ENCODE measurements around the gene LY6G6F.
"Not testable (repeated sequence)": the region's sequence is repeated elsewhere in the genome, so short reads cannot be mapped to it uniquely, and the experiment has no call there.

LY6G6F gene

DNA sequence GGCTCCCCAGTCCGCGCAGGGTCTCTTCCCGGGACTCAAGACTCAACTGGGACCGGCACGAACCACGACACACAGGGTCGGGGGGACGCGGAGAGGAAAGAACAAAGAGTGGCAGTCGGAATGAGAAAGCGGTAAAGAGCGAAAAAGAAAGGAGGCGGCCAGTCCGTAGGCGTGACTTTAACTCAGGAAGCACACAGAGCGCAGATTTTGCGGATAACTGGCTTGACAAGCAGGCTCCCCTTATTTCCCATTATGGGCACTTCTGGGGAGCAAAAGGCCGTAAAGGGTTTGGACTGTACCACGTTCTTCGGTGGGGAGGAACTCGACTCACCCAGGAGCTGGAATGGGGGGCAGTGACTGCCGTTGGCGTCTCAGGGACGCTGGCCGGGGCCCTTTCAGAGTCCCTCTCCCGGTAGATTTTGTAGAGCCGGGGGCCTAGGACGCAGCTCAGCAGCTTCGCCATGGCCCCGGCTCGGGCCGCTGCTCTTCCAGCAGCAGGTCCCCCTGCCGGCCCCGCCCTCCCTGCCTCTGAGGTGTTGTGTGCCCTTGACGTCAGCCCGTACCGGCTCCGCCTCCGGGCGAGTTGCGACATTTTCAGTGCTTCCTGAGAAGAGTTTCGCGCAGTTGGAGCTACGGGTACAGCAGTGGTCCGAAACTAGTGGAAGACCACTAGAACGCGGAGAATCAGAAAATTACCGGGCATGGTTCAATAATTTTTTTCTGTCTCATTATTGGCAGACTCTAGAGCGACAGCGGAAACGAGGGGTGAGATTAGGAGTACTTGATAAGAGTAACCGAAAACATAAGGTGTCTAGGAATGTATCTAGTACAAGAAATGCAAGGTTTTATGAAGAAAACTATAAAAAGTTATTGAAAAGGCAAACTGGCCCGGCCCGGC, 3.6 kb upstream of the LY6G6F start, which contains the start of gene ABHD16A:
ABHD16A (minus strand) TSS at position 506 of the 898 bp plus-strand sequence; CDS start at position 463, 43 bp downstream.
- peak; percentile 97 for DNase-seq (ENCODE audit: low spot score)

DNA sequence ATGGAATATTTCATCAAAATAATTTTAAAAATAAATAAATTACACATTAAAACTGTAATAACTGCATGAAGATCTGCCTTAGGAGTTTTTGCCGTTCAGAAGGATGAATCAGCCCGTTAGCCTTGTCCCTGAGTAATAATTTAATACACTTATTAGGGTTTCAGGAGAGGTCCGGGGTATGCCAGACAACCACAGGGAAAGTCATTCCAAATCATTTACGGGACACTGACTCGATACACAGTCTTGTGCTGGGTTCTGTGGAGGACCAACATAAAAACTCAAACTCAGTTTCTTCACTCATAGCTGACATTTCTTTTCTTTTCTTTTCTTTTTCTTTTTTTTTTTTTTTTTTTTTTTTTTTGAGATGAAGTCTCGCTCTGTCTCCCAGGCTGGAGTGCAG, 735 bp upstream of the LY6G6F start:
- no peak for DNase-seq (ENCODE audit: low spot score)

DNA sequence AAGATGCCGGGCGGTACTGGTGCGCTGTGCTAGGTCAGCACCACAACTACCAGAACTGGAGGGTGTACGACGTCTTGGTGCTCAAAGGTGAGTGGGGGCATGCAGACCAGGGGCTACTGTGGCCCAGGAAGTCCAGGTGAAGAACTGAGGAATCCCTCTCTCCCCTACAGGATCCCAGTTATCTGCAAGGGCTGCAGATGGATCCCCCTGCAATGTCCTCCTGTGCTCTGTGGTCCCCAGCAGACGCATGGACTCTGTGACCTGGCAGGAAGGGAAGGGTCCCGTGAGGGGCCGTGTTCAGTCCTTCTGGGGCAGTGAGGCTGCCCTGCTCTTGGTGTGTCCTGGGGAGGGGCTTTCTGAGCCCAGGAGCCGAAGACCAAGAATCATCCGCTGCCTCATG, 1.0 kb downstream of the LY6G6F start:
- DNase-seq (ENCODE audit: low spot score) = no peak

DNA sequence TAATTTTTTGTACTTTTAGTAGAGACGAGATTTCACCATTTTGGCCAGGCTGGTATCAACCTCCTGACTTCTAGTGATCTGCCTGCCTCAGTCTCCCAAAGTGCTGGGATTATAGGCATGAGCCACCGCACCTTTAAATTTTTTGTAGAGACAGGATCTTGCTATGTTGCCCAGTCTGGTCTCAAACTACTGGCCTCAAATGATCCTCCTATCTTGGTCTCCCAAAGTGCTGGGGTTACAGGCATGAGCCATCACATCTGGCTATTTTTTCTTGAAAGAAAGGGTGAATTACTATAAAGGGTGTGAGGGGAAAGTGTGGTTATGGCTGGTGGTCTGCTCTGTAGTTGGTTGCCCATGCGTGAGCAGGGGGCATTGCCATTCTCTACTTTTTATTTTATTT, 1.6 kb downstream of the LY6G6F start:
- no peak for DNase-seq (ENCODE audit: low spot score)

DNA sequence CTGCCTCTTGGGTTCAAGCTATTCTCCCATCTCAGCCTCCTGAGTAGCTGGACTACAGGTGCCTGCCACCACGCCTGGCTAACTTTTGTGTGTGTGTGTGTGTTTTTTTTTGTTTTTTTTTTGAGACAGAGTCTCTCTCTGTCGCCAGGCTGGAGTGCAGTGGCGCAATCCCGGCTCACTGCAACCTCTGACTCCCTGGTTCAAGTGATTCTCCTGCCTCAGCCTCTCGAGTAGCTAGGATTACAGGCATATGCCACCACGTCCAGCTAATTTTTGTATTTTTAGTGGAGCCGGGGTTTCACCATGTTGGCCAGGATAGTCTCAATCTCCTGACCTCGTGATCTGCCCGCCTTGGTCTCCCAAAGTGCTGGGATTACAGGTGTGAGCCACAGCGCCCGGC, 2.5 kb downstream of the LY6G6F start:
- not testable (repeated sequence) for DNase-seq (ENCODE audit: low spot score)

DNA sequence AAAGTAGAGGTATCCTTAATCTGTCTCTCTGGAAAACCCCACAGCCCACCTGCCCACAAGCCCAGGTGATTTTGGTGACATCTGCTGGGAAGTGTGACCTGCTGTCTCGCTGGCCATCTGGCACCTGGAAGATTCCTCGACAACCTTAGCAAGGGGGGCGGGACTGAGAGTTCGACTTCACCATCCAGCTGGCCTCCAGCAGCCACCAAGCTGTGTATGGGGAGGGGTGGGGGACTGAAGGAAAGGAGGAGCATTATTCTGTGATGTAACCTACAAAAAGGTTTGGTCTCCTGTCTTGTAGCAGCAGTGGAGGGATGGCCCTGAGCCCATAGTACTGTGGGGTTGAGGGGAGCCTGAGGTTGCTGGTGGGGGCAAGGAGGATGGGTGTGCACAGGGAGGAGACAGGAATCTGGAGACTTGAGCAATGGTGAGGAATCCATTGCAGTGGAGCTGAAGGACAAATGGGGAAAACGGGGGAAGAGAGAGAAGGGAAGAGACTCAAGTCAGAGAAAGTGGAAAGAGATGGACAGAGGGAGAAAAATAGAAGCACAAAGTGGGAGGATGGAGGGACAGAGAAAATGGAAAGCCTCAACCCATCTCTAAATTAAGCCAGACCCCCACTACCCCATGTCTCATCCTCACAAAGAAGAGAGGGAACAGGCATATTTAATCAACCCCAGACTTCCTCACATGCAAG, 4.0 kb downstream of the LY6G6F start:
- DNase-seq (ENCODE audit: low spot score) = no peak

DNA sequence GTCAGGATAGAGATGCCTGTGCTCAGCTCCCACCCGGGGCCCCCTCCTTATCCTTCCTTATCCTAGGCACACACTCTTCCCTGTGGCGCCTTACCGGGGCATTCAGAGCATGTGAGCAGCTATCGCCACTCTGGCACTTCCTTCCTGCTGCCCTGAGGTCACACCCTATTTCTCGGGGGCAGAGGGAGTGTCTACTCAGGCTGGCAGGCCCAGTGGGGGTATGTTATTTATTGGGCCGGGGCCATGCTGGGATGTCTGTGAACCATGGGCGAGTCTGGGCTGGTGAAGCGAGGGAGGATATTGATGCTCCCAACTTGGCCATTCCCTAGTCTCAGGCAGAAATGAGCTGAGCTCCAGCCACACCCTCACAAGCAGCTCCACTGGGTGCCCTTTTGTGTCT, 4.6 kb downstream of the LY6G6F start:
- DNase-seq (ENCODE audit: low spot score) = no peak

DNA sequence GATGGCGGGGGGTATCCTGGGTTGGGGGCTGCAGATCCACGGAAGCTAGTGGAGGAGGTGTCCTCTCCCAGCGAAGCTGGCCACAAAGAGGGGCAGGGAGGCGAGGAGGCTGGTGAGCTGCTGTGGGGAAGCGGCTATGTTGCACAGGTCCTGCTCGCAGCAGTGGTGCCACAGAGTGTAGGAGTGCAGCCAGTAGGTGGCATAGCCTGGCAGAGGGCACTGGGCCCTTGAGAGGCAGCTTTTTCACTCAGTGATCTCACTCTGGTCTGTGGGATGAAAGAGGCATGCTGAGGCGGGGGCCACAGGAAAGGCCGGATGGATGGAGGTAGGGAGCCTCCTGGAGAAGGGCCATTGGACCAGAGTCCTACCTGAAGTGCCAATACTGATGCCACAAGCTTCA, 5.6 kb downstream of the LY6G6F start:
- no peak for DNase-seq (ENCODE audit: low spot score)

DNA sequence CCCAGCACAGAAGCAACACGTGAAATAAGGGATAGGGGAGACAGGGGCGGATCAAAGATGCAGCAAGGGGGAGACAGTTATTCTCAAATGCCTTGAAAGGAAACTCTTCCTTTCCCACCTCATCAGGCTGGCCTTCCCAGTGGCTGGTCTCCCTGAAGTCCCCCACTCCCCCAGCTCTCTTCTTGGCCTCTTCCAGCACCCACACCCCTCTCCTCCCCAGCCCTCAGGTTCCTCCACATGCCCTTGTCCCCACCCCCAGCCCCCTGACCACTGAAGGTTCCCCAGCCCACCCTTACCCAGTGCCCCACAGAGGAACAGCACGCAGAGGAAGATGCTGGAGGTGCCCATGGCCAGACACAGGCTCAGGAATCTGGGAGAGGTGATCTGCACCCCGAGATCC, 6.8 kb downstream of the LY6G6F start:
- DNase-seq (ENCODE audit: low spot score) = no peak

DNA sequence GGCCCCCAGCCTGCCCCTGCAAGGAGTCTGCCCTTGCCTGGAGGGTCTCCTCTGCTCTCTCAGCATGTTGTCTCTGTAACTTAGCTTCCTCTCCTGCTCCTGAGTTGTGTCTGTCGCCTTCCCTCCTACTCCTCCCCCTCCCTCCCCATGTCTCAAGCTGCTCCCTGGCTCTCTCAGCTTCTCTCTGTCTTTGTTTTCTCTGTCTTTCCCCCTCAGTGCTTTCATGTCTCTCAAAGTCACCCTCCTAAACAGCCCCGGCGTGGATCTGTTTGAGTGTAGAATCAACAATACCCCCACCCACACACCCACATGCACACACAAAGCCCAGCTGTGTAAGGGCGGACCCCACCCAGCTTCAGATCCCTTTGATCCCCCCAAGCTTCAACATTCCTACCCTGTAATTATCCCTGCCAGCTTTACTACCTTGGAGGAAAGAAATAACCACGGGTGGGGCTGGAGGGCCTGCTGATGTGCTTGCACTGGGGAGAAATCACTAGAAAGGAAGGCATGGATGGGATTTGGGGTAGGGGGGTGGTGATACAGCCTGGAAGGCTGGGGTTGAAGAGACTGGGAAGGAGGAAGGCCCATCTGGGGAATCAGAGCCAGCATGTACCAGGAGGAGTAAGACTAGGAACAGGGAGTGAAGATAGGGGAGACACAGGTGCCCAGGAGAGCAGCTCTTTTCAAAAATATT, 7.5 kb downstream of the LY6G6F start:
- DNase-seq (ENCODE audit: low spot score) = no peak

DNA sequence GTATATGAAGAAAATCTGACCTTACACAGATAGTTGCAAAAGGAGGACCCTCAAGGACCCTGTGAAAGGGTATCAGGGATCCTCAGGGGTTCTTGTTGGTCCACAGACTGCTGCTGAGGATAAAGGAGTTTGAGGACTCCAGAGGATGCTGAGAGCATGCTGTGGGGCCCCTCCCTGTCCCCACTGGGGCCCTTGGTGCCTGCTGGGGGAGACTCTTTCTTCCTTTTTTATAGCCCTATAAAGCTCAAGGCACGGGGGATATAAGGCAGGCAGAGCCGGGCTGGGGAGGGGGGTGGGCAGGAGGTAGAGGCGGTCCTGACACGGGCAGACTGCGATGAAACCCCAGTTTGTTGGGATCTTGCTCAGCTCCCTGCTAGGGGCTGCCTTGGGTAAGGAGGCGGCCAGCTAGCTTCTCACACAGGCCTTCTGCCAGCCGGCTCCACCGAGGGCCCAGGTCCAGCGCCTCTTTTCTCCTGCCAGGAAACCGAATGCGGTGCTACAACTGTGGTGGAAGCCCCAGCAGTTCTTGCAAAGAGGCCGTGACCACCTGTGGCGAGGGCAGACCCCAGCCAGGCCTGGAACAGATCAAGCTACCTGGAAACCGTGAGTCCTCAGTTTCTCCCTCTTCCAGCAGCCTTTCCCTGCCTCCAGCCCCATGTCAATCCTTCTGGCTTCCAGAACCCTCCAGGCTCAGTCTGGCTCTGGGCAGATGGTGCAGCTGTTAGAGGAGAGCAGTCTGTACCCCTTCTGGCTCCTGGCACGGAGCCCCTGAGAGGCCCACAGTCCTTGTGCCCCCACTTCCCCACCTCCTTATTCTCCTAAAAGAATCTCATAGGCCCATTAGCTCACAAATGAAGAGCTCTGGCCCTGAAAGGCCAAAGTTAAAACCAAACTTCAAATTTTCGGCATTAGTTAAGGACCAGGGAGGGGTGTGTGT, 8.6 kb downstream of the LY6G6F start, which contains the start of gene LY6G6D:
LY6G6D (plus strand) TSS at position 327 of the 937 bp plus-strand sequence; CDS start at position 335, 8 bp downstream.
- DNase-seq (ENCODE audit: low spot score) = no peak

DNA sequence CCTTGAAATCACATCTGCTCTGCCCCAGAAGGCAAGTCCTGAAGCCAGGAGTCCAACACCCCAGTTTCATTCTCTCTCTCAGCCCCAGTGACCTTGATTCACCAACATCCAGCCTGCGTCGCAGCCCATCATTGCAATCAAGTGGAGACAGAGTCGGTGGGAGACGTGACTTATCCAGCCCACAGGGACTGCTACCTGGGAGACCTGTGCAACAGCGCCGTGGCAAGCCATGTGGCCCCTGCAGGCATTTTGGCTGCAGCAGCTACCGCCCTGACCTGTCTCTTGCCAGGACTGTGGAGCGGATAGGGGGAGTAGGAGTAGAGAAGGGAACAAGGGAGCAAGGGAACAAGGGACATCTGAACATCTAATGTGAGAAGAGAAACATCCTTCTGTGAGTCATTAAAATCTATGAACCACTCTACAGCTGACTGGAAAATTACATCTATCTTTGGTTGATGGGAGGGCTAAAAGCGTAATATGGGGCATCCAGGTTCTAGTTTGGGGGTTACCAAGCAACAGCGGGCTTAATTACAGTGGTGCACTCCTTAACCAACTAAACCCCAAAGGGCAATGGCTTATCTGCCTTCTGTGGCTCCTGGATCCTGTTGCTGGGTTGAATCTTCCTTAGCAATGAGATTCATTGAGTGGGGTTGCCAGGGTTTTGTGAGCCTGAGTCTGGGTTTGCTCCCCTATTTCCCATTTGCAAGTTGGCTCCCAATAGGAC, 11.0 kb downstream of the LY6G6F start:
- DNase-seq (ENCODE audit: low spot score) = no peak

DNA sequence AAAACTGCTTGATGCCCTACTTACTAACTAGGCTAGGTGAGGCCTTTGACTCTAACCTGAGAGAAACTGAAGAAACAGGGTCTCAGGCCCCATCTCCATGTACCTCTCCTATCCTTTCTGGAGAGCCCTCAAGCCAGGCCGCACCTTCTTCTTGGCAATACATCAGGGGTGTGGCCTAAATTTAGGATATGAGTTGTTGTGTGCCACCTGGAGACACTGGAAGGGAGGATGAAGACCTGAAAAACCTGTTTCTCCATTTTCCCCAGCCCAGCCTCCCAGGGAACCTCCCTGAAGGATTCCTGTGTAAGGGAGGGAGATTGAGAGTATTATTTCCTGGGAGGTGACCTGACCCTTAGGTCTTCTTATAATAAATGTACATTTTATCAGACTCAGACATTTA, 11.6 kb downstream of the LY6G6F start:
- DNase-seq (ENCODE audit: low spot score) = no peak

DNA sequence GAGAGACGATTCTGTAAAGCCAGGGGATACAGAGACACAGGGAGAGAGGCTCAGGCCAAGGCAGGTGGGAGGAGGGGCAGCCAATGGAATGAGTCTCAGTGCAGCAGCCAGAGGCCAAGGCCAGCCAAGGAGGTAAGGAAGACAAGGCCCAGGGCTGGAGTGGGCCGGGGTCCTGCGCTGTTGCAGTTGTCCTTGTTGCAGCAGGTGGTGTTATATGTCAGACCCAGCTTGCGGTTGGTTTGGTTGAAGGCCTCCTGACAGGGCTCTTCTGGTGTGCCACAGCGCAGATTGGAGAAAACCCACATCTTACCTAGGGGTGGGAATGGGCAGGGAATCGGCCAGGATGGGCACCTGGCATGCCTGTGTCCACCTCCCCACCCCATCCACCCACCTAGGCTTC, 12.3 kb downstream of the LY6G6F start:
- DNase-seq (ENCODE audit: low spot score) = no peak

DNA sequence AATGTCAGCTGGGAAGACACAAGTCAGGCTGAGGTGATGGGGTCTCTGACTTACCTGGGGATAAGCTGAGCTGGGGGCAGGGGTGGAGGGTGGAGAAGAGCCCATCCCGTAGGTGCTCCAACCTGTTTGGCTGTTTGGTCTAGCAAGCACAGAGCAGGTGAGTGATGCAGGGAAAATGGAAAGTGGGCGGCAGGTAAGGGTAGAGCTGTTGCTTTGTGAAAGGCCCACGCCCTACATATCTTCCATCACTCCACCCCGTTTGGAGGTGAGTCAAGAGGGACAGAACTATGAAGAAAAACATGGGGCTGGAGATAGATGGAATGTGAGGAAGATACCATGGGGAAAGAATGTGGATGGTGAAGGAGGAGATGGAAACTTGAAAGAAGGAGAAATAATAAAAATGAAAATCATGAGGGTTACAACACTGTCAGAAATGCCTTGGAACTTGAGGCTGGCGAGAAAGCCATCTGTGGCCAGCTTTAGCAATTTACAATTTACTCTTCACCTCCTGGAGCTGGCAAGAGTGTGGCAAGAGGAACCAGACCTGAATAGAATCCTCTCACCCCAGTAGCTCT, 13.6 kb downstream of the LY6G6F start:
- DNase-seq (ENCODE audit: low spot score) = no peak

DNA sequence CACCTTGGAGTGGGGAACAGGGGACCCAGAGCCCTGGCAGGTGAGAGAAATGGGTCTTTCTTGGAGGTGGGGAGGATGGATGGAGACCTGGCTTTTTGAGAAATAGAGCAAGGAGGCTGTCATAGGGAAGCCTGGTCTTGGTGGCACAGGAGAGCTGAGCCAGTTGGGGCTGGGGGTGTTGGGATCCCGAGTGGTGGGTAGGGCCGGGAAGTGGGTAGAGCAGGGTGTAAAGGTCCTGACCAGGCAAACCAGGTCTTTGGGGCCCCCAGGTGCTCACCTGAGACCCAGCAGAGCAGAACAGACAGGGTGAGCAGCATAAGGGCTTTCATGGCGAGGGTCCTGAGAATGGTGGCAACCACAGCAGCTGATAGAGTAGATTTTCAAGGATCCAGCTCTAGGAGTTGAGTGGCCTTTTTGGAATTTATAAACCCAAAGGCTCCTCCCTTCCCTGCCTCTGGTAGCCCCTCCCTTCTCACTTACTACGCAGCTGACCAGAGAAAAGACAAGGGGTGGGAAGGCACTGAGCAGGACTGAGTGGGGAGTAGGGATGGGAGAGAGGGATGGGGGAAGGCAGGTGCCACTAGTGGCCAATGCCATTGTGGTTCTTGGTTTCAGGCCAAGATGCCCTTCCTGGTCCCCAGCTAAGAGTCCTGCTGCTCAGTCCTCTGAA, 14.8 kb downstream of the LY6G6F start, which contains the start of gene LY6G6C:
LY6G6C (minus strand) TSS at position 396 of the 670 bp plus-strand sequence; CDS start at position 329, 67 bp downstream.
- DNase-seq (ENCODE audit: low spot score) = no peak

DNA sequence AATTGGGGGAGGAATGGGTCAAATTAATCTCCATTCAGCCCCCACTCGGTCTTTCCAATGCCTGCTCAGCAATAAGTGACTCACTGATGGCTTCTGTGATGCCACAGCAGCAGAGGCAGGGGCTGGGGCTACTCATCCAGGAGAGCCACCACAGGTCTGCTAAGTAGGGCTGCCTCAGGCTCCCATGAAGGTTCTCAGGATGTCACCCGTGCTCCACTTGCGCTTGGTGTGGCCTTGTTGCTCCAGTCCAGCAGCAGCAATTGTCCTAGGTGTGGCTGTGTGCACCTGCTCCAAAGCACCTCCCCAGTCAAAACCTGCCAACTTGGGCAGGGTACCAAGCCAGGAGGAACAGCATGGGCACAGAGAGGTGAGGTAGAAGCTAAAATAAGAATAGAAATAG, 15.5 kb downstream of the LY6G6F start:
- no peak for DNase-seq (ENCODE audit: low spot score)

DNA sequence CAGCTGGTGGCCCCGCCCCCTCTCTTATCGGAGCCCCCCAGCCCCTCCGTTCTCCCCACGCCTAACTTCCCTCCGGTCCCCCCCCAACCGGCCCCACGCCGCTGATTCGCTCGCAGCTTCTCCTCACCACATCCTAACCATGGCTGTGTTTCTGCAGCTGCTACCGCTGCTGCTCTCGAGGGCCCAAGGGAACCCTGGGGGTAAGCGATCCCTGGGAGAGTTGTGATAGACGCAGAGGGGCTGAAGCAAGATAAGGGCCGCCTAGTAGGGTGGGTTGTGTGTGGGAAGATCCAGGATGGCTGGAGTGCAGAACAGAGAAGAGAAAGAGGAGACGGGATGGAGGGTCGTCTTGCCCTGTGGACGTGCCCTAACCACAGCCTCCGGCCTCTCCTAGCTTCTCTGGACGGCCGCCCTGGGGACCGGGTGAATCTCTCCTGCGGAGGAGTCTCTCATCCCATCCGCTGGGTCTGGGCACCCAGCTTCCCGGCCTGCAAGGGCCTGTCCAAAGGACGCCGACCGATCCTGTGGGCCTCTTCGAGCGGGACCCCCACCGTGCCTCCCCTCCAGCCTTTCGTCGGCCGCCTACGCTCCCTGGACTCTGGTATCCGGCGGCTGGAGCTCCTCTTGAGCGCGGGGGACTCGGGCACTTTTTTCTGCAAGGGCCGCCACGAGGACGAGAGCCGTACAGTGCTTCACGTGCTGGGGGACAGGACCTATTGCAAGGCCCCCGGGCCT, 16.7 kb downstream of the LY6G6F start, which contains the start of gene MPIG6B:
MPIG6B (plus strand) TSS at position 129 of the 735 bp plus-strand sequence; CDS start at position 140, 11 bp downstream.
- DNase-seq (ENCODE audit: low spot score) = no peak

Measured in kidney capillary endothelial cell (primary cell).